Choroid plexus epithelial cell (primary cell): ENCODE data around the gene C11orf98.
"Not testable (repeated sequence)": the region's sequence is repeated elsewhere in the genome, so short reads cannot be mapped to it uniquely, and the experiment has no call there.

Experiments
- DNase-seq: peaks from one replicate; pipeline ENCODE4 v3.0.0-alpha.2; 2010; ENCODE audit warnings: low read depth
- H3K4me3 ChIP-seq: 2 replicates; pipeline ENCODE4 v1.5.1; 2011; ENCODE audit warnings: low read depth, mild to moderate bottlenecking, control low read depth, low read length, moderate library complexity
- TF ChIP-seq, protein P1 (sequence below): conservative IDR thresholded peaks from 2 replicates; pipeline ENCODE4 v1.5.1; 2011; ENCODE audit warnings: low read depth, mild to moderate bottlenecking, control low read depth, inconsistent platforms, low read length, moderate library complexity

The C11orf98 gene

GRCh38 chr11:62644220-62644619, 20.8 kb downstream of the C11orf98 start:
- DNase-seq, result no peak
- TF ChIP-seq, protein P1, sequence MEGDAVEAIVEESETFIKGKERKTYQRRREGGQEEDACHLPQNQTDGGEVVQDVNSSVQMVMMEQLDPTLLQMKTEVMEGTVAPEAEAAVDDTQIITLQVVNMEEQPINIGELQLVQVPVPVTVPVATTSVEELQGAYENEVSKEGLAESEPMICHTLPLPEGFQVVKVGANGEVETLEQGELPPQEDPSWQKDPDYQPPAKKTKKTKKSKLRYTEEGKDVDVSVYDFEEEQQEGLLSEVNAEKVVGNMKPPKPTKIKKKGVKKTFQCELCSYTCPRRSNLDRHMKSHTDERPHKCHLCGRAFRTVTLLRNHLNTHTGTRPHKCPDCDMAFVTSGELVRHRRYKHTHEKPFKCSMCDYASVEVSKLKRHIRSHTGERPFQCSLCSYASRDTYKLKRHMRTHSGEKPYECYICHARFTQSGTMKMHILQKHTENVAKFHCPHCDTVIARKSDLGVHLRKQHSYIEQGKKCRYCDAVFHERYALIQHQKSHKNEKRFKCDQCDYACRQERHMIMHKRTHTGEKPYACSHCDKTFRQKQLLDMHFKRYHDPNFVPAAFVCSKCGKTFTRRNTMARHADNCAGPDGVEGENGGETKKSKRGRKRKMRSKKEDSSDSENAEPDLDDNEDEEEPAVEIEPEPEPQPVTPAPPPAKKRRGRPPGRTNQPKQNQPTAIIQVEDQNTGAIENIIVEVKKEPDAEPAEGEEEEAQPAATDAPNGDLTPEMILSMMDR, result no peak
- no peak overlapping the region for H3K4me3 ChIP-seq

- no peak for DNase-seq
- TF ChIP-seq, protein P1, result no peak
- no peak overlapping the region for H3K4me3 ChIP-seq
Observed at GRCh38 chr11:62632492-62632891, 32.5 kb downstream of the C11orf98 start.

DNA sequence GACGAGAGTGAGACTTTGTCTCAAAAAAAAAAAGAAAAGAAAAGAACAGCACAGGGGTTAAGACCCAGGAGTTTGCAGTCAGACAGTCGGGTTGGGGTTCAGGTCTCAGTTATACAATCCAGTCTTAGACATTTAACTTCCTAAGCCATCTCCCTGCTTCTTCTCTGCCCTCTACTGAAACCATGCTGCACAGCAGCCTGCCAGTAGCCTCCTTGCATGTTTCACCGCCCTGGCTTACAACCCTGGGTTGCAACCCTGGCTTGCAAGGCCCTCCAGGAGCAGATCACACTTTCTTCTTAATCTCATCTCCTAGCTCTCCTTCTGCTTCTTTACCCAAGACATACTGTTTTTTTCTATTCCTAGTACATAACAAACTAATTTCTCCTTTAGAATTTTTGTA, 37.3 kb downstream of the C11orf98 start:
- peak; percentile 37 for DNase-seq
- H3K4me3 ChIP-seq, result no peak overlapping the region

DNA sequence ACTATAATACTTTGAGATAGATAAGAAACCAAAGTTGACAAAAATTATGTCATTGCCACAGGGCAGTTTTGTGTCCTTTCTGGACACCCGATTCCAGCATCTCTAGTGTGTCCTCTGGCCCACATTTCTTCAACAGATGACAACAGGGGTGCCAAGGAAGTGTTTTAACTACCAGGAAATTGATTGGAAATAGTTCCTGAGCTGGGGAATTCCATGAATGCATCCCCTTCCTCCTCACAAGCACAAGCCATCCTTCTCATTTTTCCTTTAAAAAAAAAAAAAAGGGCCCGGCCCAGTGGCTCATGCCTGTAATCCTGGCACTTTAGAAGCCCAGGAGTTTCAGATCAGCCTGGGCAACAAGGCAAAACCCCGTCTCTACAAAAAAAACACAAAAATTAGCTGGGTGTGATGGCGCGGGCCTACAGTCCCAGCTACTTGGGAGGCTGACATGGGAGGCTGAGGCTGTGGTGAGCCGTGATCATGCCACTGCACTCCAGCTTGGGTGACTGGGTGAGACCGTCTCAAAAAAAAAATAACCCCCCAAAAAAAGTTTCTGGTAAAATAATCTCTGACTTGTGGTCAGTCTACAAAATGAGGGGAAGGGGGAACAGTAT, 42.4 kb downstream of the C11orf98 start:
- no peak for DNase-seq
- no peak overlapping the region for H3K4me3 ChIP-seq
- TF ChIP-seq, protein P1, result no peak

More for the DNA sequence above, 37.3 kb downstream of the C11orf98 start:
- TF ChIP-seq, protein P1, result peak; percentile 29

GRCh38 chr11:62621567-62622470, 43.2 kb downstream of the C11orf98 start, which contains the start of gene B3GAT3:
TSS of gene B3GAT3 (minus strand) at chr11:62621986. CDS start at chr11:62621947, 39 bp downstream.
- TF ChIP-seq, protein P1, result no peak
- H3K4me3 ChIP-seq, result peak within 1 kb of the TSS; percentile 75
- DNase-seq, result peak; percentile 99

- peak overlapping the region; percentile 75 for H3K4me3 ChIP-seq
- no peak for DNase-seq
- TF ChIP-seq, protein P1, result no peak
Observed at GRCh38 chr11:62621027-62621566, 43.9 kb downstream of the C11orf98 start.

GRCh38 chr11:62616957-62617356, 48.1 kb downstream of the C11orf98 start:
- not testable (repeated sequence) for H3K4me3 ChIP-seq, DNase-seq
